Measurements from ENCODE around the gene CAVIN1. TPM values are rescaled to one million over a fixed set of nuclear protein-coding genes. Genes with fewer than 3 reads are reported as not detected.

CAVIN1 gene
- total RNA-seq, 1 donor from 2014 or later = 12.3 TPM

Other genes starting within 250 kb of the CAVIN1 start
- gene KCNH4, start 242.1 kb downstream of the CAVIN1 start, total RNA-seq = not detected
- not detected for gene HCRT, start 237.8 kb downstream of the CAVIN1 start, total RNA-seq
- 15.7 TPM for gene GHDC, start 228.8 kb downstream of the CAVIN1 start, total RNA-seq
- 26.3 TPM for gene STAT5B, start 146.9 kb downstream of the CAVIN1 start, total RNA-seq
- 10.2 TPM for gene STAT5A, start 134.8 kb downstream of the CAVIN1 start, total RNA-seq
- 112 TPM for gene STAT3, start 34.8 kb downstream of the CAVIN1 start, total RNA-seq
- 42.8 TPM for gene ATP6V0A1, start 35.6 kb upstream of the CAVIN1 start, total RNA-seq
- 44.4 TPM for gene NAGLU, start 113.0 kb upstream of the CAVIN1 start, total RNA-seq
- 1.3 TPM for gene HSD17B1, start 129.7 kb upstream of the CAVIN1 start, total RNA-seq
- gene COASY, start 138.9 kb upstream of the CAVIN1 start, total RNA-seq = 78.8 TPM
- gene MLX, start 143.8 kb upstream of the CAVIN1 start, total RNA-seq = 38.7 TPM
- gene PSMC3IP, start 154.5 kb upstream of the CAVIN1 start, total RNA-seq = 0.65 TPM
- 56.3 TPM for gene RETREG3, start 186.1 kb upstream of the CAVIN1 start, total RNA-seq
- 26.5 TPM for gene TUBG1, start 186.4 kb upstream of the CAVIN1 start, total RNA-seq
- 7.6 TPM for gene TUBG2, start 236.0 kb upstream of the CAVIN1 start, total RNA-seq